Middle frontal gyrus (tissue), 1 donor: Measurements from ENCODE around the gene ATP6V1B1.

Experiments
- DNase-seq: peaks from one replicate; pipeline ENCODE4 v3.0.0-alpha.2; 2015; ENCODE audit warnings: low spot score; ENCODE audit errors: extremely low spot score

Gene ATP6V1B1

DNA sequence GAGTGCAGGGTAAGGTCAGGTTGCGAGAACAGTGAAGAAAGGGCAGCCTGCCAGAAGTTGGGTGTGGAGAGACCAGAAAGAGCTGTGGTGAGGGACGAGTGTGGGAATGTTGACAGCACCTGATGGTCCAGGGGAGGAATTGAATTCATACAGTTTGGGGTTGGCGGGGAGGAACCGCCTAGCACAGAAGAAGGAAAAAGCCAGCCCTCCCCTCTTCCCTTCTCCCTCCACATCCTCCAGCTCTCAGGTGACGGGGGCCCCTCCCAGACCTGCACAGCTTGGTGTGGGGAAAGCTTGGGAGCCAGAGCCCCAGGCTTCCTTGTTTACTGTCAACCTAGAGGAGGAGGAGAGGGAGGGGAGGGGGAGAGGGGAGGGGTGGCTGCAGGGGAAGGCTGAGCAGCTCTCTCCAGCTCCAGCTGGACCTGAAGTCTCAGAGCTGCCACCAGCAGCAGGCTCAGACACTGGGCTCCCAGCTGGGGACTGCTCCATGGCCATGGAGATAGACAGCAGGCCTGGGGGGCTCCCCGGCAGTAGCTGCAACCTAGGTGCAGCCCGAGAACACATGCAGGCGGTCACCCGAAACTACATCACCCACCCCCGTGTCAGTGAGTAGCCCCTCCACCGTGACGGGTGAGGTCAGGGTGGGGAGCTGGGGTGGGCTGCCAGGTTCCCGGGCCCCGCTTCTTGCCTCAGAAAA lies at the start of gene ATP6V1B1:
Gene ATP6V1B1 (plus strand): TSS at position 433 of the 697 bp plus-strand sequence. CDS start 55 bp downstream, at position 488.
- DNase-seq: no peak

DNA sequence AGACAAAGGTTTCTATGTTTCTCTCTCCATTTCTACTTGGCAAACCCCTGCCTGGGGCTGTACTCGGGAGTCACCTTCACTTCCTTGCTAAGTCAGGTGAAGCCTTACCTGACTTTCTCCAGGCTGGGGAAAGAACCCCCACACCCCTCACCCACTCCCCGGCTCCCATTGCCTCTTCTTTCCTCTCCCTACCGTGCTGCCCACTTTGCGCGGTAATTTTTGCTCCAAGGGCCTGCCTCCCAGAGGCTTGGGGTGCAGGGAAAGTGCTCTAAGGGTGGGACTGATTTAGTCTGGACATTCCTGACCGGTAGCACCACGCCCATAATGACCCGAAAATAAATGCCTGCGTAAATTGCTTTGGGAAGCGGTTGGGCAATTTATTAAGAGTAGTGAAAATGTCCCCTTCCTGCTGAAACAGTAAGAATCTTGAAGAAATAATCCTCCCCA lies 49.1 kb upstream of the ATP6V1B1 start:
- no peak for DNase-seq

DNA sequence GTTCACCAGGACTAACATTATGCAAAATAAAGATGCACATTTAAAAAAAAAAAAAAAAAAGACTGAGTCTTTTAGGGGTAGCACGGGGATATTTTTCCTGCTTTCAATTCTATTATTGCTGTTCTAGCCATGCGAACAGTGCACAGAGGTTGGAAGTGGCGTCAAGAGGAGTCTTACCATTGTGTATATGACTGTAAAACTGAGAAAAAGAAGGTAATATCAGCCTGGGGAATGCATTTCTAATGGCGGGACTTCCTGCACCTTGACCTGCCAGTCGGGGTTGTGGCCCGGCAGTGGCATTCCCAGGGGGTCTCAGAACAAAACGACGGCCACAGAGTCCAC lies 48.5 kb upstream of the ATP6V1B1 start:
- DNase-seq: no peak

DNA sequence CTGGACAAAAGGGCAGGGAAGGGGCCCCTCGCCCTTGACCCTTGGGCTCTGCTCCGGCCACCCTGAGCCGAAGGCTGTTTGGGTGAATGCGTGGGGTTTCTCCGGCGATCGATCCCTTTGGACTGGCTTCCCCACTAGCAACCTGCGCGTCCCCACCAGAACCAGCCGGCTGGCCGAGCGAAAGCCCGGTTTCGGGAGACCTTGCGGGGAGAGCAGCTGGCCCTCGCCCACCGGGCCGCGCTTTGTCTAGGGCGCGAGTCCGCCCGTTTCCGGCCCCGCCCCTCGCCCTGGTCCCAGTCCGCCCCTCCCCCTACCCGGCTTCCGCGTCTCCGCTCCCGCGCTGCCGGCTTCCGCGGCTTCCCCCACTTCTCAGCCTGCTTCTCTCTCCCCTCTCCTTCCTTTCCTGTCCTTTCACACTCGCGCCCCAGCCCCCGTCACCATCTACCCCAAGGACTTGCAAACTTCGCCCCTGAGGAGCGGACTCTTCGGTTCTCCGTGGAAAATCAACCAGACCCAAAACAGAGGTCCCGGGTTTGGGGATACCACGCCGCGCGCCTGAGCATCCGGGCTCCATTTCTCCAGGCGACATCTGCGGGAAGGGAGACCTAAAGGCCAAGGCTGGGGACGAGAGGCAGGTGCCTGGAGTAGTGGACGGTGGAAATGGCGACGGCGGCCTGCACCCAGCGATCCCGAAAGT lies 48.0 kb upstream of the ATP6V1B1 start:
- DNase-seq: no peak

DNA sequence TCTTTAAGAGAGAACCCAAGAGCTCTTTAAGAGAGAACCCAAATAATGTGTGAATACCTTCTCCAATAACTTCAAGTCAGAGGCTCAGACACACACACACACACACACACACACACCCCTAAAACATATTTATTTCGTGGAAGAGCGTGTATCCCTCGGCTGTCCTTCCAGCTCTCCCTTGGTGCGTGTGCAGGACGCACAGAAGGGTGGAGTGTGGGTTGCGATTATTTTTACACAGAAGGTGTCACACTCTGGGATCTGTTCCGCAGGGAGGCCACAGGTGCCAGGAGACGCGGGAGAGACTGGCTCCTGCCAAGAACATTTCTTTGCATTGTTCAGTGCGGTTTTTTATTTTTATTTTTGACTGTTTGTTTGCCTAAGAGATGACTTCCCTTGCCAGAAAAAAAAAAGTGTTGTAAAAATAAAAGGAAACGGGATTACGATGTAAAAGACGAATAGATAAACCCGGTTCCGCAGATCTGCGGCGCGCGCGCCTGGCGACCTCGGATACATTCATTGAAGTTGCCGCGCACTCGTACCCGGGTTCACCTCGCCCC lies 47.3 kb upstream of the ATP6V1B1 start:
- DNase-seq: no peak

DNA sequence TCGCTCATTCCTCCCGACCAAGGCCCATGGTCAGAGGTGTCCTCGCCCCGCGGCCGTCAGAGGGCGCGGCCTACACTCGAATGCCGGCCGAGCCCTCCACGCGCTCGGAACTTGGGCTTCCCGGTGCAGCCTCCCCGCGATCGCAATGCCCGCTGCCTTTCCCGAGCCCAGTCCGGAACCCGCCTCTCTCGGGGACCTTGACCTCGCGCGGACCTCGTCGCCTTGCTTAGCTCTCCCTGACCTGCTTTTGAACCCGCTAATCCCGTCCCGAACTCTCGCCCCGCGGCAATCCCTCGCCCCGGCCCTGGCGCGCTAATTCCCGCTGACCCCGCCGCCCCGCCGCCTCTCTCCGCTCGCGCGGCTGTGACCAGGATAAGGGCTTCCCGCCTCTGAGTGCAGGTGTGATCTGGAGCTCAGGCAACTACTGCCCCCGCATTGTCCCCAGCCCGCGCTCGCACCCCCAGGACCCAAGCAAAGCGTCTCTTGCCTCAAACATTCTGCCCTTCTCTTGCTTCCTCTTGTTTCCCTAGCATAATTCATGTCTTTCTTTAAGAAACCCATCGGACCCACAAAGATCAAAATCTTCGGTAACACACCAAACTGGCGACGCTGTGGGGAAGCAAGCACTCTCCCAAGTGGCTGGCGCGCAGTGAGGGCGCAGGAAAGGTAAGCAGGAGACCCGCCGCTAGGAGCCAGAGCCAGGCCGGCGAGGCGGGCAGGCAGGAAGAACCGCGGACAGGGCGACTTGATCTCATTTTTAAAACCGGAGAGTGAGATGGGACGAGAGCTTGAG lies 46.6 kb upstream of the ATP6V1B1 start:
- no peak for DNase-seq

DNA sequence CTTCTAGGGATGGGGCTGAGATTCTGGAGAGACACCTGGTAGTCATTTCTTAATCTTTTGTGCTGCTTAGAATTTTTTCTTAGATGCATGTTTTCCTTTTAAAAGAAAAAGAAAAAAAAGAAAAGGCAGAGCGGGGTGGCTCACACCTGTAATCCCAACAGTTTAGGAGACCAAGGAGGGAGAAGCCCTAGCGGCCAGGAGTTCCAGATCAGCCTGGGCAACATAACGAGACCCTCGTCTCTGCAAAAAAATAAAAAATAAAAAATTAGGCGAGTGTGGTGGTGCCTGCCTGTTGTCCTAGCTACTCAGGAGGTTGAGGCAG lies 46.0 kb upstream of the ATP6V1B1 start:
- DNase-seq: no peak

DNA sequence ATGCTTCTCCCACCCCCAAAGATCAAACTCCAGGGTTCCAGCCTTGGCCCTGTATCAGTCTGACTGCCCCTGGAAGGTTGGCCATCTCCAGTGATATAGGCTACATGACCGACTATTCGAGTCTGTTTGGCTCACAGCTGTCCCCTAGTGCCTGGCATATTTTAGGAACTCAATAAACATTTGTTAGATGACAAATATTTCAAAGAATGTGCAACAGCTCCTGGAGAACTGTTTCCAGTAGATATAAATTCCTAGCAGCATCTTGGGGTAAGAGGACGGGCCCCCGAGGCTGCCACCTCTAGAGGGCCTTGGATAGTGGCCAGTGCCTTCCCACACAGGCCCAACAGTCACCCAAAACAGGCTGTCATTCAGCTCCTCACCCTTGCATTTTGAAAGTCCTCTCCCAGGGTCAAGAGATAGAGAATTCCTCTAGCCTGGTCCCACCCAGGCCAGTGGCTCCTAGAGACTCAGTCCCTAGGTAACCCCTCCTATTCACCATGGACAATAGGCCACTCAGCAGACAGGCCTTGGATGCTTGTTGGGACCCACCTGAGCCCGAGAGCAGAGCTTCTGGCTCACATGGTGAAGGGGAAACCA lies 45.1 kb upstream of the ATP6V1B1 start:
- DNase-seq: no peak

DNA sequence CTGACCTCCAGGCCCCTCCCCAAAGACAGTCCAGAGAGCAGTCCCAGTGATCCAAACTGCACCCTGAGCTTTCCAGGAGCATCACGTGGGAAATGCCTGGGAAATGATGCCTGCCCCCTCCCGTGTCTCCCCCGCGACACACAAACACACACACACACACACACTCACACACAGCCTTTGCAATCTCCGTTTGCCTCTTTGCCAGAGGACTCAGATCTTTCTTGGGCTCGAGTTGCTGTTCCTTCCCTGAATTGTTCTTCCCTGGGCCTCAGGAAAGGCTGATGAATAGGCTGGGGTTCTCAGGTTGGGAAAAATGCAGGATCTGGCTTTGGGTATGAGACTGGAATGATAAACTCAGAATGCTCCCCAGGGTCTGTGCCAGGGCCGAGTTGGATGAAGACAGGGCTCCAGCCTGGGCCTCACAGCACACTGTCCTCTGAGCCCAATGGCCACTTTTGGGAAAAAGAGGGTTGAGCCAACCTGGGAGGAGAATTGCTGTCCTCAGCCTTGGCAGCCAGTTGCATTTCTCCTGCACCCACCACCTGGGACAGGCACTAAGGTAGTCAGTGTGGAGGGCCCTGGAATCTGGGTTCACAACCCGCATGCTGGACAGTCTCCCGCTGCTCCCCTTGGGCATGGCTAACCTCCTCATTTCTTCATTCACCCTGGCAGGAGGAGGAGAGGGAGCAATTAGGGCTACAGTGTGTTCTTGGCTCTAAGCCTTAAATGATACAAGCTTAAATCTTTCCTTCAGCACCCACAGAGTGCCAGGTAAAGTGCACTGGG lies 43.9 kb upstream of the ATP6V1B1 start:
- DNase-seq: no peak

DNA sequence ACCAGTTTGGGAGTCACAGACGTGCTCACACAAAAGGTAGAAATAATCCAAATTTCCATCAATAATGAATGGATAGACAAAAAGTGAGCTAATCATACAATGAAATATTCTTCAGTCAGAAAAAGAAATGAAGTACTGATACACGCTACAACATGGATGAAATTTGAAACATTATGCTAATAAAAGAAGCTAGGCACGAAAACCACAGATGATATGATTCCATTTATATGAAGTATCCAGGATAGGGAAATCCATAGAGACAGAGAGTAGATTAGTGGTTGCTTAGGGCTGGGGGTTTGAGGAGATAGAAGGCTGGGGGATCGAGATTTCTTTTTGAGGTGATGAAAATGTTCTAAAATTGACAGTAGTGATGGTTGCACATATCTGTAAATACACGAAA lies 43.0 kb upstream of the ATP6V1B1 start:
- DNase-seq: no peak

DNA sequence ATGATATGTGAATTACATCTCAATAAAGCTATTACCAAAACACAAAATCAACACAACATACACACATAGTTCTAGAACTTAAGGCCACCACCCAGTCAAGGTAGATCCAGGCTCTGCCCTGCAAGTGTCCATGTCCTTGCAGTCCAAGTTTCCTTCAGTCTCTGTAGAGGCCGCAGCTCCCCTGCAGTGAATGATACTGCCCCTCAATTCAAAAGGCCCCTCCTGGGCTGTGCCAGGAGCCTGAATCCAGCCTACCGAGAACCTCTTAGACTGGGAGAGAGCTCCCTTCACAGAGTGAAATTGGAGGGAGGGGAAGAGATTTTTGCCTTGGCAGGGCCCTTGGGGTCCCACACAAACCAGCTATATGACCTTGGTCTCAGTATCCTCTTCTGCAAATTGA lies 42.5 kb upstream of the ATP6V1B1 start:
- DNase-seq: no peak

DNA sequence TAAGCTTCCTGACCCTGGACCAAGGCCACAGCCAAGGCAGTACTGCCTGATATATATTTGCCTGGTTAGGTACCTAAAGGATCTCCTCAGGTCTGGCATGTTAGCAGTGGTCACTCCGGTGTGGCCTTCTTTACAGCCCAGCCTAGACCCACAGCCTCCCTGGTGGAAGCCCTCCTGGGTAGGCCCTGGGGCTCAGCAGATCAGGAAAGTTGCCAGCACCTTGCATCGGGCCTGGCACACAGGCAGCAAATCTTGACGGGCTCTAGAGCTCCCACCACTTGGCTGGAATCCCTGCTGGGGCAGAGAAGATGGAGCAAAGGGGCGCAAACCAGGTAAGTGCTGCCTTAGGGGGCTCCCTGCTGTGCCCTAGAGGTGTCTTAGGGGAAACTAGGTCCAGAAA lies 40.9 kb upstream of the ATP6V1B1 start:
- DNase-seq: no peak

DNA sequence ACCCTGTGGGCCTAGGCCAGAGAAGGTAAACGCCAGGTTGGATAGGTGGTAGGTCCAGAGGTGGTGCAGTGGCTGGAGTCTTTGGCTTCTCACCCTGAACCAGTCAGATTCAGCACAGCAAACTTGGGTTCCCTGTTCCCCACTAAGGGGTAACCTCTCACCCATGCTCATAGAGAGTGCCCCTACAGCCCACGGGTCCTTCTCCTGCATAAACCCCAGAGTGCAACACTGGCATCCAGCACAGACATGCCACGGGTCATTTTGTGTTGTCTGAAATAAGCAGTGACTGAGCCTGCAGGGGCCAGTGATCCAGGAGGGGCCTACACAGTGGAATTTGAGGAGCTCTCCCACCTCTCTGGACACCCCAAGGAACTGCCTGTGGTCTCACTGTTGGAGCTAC lies 40.5 kb upstream of the ATP6V1B1 start:
- DNase-seq: no peak

DNA sequence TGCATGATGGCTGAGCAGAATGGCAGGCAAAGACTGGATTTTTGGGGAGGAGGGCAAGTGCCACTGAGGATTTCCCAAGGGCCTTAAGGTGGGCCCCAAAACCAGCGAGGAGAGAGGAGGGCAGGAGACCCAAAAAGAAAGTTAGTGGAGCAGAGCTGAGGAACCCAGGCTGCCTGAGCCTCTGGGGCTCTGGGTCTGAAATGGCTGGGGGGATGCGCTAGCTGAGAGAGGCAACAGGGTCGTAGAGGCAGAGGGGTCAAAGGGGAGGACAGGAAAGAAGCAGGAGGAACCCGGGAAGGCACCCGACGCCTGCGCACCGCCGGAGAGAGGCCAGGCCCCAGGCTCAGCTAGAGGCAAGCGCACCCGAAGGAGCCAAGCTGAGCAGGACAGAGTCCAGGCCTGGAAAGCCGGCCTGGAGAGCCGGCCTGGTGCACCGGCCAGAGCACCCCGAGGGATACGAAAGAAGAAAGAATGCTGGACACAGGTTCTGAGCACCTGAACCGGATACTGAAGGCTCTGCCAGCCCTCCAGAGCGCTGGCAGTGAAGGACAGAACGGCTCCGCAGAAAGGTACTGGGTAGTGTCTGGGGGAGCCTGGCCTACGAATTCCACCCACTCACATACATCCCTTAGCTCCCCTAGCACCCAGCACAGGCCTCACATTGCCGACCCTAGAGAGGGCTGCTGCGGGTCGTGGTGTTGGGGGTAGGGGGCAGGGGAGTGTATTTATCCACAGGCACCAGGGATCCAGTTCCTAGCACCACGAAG lies 39.5 kb upstream of the ATP6V1B1 start:
- DNase-seq: no peak

DNA sequence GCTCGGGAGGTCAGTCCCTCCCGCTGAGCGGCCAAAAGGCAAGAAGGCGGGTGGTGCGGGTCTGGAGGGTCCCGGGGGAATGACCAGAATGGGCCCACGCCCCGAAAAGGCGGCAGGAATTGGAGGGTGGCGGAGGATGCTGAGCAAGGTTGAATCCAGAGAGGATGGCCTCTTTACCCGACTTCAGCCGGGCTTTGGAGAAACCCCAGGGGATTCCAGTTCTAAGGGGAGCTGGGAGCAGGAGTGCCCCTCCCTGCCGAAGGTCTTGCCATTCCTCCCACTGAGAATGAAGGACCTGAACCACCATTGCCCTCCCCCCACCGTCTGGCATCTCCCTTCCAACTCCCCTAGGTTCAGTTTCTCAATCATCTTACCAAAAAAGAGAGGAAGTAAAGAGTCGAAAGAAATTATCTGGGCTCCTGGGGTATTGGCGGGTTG lies 38.9 kb upstream of the ATP6V1B1 start:
- no peak for DNase-seq

DNA sequence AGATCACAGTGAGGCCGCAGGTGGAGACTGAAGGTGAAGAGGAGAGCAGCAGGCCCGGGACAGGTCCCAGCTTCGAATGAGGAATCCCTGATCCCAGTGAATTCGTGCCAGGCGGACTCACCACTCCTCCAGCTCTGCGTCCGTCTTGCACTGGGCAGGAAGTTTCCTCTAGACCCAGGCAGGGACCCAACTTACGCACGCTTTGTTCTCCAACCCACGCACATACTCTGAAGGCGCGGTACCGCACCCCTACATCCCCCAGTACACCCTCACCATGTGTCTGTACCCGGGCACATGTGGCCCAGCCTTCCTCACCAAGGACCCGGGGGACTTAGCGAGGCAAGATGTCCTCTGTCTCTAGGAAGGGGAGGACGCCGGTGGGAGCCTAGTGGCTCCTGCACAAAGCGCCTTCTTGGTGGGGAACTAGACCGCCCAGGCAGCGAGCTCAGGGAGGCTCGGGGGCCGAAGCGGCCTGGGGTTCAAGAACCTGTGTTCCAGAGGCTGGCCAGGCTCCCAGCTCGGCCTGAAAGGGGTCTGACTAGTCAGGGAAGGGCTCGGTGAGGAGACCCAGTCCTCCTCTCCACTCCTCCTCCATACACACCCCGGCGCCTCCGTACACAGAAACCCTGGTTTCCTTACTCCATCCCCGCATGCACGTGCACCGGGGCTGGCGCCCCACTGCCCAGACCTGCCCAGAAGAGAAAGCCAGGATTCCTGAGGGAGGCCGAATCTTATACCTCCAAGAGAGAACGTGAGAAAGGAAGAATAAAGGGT lies 38.3 kb upstream of the ATP6V1B1 start:
- no peak for DNase-seq

DNA sequence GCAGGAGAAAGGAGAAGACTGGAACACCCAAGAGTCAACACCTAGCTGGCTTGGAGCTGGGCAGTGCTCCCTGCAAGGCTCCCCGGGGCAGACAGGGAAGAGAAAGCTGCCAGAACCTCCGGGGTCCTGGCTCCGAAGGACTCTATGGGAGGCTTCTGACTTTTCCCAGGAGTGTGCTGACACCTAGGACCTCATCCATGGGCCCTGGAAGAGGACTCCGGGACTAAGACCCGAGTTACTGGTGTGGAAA lies 37.8 kb upstream of the ATP6V1B1 start:
- DNase-seq: no peak

DNA sequence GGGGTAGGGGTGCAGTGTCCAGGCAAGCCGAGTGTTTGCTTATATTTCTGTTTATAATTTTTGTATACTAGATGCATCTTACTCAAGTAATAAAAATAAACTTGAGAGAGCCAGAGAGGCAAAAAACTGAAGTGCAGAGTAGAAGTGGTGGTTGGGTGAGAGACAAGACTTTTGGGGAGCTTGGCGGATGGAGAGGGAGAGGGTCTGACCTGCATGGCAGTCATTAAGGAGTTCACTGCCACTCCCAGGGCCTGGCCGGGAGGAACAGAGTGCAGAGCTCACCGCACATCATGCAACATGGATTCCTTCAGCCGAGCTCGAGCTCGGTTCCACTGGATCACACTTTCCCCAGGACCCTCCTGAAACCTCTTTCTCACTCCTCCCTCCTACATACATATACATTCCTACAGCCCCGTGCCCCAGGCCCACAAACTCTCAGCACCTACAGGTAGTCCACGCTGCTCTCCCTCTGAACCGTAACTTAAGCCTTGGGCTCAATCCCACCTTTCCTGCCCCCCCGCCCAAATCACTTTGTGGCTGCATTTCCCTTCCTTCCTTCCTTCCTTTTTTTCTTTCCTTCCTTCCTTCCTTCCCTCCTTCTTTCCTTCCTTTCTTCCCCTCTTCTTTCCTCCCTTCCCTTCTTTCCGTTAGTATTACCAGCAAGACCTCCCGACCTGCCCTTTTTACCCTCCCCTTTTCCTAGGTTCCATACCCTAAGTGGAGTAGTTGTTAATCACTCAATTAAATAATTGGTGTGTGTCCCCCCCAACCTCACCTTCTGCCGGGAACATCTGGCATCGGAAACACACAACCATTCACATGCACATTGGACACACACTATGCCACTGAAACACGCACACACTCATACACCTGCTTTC lies 37.1 kb upstream of the ATP6V1B1 start:
- DNase-seq: no peak
